ENCODE measurements around the gene TRIM41.
"Not testable (repeated sequence)": the region's sequence is repeated elsewhere in the genome, so short reads cannot be mapped to it uniquely, and the experiment has no call there.

The TRIM41 gene

GRCh38 chr5:181283841-181284755 is 61.0 kb downstream of the TRIM41 start:
- not testable (repeated sequence) for FAIRE-seq; DNase-seq (ENCODE audit: low spot score)
